ENCODE results near the gene LIFR.
A peak's percentile ranks its signal among the peaks of the same experiment; 100 is the strongest.
"Not testable (repeated sequence)": the region's sequence is repeated elsewhere in the genome, so short reads cannot be mapped to it uniquely, and the experiment has no call there.

Gene LIFR

DNA sequence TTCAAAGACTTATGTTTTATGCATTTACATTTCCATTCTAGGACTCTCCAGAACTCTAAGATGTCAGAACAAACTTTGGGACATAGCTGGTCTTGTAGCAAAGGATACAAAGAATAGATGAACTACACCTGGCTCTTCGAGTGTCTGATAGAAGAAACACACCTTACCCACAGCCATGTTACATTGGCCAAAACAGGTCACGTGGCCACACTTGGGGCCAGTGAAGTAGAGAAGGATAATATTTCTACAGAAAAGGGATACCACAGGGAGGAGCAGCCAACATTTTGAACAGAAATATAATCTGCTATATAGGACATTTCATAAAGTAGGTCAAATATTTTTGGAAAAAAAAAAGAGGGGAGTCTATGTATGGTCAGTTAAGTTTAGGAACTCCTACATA is 22.7 kb upstream of the LIFR start:
- no peak for DNase-seq

GRCh38 chr5:38576961-38577684 is 20.7 kb upstream of the LIFR start:
- DNase-seq = no peak

- DNase-seq = no peak
Observed at GRCh38 chr5:38576442-38576841, 20.0 kb upstream of the LIFR start.

DNA sequence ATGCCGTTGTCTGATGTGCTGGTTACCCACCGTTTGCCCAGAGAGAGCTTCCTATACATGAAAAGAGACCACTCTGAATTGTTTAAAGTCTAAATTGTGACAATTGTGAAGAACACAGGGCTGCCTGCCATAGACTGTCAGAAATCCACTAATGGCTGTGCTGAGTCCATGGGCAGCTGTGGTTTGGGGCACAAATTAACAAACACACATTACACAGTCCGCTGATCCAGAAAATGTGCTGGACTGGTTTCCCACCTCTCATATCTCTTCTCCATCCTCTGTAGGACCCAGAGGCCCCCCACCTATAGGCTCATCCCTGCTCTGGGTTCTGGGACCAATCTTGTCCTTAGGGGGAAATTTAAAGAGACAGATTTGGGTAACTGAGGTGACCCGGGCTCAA is 19.0 kb upstream of the LIFR start:
- DNase-seq = no peak

GRCh38 chr5:38574009-38574408 is 17.6 kb upstream of the LIFR start:
- no peak for DNase-seq

GRCh38 chr5:38573521-38573920 is 17.1 kb upstream of the LIFR start:
- DNase-seq = no peak

- DNase-seq = no peak
Observed at GRCh38 chr5:38569180-38569579, 12.7 kb upstream of the LIFR start.

DNA sequence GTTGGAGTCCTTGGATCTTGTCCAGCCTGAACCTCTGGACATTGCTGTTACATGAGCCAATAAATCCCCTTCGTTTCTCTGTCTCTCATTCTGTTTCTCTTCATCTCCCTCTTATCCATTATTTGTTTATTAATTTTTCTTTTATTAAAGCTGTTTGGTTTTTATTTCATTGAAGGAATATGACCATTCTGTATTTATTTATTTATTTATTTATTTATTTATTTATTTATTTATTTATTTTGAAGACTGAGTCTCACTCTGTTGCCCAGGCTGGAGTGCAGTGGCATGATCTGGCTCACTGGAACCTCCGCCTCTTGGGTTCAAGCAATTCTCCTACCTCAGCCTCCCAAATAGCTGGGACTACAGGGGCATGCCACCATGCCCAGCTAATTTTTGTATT is 10.9 kb upstream of the LIFR start:
- DNase-seq = not testable (repeated sequence)

DNA sequence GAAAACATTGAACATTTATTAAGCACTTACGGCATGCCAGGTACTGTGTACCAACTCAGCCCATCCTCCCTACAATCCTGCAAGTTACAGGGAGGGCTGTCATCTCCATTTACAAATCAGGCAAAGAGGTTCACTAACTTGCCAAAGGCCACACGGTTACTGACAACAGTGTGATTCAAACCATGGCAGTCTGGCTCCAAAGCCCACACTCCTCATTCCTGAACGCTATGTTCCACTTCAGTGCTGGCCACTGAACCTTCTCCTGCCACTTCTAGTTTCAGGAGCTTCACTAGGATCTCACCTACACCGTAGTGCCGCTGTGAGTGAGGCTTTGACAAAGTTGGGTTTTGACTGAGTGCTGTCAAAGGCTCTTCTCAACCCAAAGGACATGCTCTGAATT is 7.2 kb upstream of the LIFR start:
- DNase-seq = no peak

GRCh38 chr5:38562444-38563210 is 6.2 kb upstream of the LIFR start:
- DNase-seq = no peak

- DNase-seq = no peak
Observed at GRCh38 chr5:38559428-38559827, 3.0 kb upstream of the LIFR start.

DNA sequence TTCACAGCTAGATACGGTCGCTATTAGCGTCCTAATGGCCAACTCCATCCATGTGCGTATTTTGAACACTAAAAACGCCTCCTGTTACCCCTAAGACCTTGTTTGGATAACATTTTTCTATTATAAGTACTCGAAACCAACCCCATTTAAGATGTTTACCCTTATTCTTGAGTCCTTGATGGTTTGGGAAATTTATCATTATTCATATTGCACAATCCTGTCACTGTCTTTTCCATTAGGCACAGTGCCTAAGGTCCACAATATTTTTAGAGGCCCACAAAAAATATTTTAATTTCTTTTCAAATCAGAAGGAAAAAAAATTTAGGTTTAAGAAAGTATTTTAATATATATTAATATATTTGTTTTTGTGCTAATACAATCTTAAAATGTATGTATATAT is 1.3 kb upstream of the LIFR start:
- DNase-seq = no peak

DNA sequence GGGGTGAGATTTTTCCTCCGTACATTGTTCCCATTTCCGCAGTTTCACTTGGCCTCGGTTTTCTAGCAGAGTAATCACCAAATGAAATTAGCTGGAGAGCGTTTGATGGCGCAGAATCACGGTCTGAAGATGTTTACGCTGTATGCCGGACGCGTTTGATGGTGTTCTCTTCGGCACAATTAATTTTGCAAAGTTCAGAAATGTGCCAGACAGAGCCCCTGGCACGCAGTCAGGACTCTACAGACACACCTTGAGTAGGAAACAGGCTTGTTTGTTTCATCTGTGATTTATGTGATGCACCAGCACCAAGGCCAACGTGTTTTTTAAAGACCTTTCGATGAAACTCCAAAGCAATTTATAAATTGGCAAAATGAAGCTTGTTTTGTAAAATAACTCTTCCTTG is 863 bp upstream of the LIFR start:
- DNase-seq = no peak

DNA sequence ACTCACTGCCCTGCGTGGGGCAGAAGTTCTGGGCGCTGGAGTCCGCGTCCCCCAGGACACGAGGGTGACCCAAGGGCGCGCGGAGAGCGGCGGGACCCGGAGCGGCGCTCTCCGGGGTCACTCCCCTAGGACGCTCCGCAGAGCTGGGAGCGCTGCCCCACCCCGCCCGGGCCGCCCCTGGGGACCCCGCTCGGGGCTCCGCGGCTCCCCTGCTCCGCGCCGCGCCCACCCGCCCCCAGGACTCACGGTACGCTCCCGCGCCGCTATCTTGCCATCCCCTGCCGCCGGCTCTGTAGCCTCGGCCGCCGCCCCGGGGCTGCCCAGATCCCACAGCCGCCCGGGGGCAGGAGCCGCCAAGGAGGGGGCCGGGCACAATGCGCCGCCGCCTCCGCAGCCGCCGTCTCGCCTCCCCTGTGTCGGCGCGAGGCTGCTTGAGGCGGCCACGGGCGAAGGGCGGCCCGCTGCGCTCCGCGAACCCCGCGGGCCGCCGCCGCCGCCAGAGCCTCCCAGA is 303 bp downstream of the LIFR start:
- no peak for DNase-seq

- DNase-seq = no peak
Observed at GRCh38 chr5:38555354-38556087, 925 bp downstream of the LIFR start.

GRCh38 chr5:38554861-38555260 is 1.6 kb downstream of the LIFR start:
- no peak for DNase-seq

DNA sequence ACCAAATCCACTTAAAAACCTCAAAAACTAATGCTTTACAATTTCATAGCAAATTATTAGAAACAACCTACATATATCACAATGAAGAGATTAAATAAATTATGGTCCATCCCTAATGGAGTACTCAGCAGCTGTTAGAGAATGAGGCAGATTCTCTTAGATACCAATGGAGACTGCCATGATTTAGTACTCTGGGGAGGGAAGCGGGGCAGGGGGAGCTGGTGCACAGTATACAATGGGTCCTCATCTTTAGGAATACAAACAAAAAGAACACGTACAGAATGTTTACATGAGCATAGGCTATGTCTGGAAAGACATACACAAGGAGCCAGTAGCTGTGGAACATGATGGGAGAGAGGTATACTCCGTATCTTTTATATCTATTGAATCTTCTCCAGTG is 2.0 kb downstream of the LIFR start:
- DNase-seq = no peak

GRCh38 chr5:38553001-38553521 is 3.4 kb downstream of the LIFR start:
- DNase-seq = no peak

DNA sequence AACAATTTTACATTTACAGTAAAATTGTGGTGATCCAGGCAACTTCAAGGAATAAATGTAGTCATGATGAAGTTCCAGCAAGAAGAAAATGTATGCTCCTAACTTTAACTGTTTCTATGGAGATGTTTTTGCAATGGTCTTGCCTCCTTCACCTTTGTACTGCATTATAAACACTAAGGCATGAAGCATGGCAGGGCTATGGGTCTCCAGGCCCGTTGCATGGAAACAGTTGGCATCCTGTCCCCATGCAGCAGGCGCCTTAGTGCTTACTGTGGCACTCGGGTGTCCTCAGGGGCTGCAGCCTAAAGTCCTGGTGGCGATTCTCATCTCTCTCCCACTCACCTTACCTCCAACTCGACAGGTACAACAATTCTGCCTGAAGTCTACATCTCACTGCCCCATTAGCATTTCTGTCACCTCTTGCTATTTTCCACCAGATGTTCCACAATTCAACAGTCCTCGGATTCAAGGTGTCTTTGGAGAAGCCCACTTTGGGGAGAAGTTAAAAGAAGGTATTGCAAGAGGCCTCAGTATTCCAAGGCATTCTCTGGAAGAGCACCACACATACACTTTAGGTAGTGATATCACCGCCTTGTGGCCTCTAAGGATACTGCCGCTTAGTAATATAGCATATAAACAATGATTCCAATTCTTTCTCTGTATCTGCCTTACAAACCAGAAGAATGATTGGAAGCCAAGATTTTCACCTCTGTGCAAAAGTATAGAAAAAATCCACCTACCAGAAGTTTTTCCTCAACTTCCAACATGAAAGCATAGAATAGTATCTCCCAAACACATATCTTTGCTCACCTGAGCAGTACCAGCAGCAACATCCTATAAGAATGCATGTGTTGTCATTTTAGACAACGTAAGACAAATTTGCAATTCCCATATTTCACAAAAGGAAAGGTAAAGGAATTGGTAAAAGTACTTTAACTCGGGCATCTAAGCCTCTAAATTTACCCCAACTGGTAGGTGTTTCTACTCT is 5.1 kb downstream of the LIFR start:
- DNase-seq = peak in 1 of 2 donors; percentile 11

DNA sequence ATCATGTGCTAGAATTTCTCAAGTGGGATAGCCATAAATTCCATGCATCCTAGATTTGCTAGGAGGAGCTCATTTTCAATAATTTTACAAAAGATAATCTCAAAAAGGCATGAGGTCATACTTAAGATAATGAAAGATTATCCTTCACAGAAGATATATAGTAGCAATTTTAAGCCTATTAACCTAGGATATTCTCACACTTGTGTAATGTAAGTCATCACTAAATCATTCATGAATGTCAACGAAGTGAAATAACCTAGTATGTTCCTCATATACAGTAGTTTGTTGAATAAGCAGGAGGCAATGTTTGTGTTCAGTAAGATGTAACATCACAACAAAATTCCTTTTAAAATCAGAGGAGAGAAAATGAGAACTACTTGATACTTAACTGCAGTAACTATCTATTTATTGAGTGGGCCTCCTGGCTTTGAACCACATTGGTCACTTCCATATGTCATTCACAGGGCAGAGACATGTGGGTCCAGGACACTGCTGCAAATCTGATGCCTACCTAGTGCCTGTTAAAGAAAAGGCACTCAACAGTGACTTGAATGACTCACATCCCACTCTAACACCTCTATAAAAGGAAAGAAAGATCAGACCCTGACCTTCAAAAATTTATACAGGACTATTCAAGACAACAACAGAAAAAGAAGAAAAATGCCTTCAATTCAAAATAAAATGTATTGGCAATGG is 8.2 kb downstream of the LIFR start:
- DNase-seq = no peak

GRCh38 chr5:38547257-38547656 is 9.2 kb downstream of the LIFR start:
- DNase-seq = no peak

All from inflammatory macrophage (primary cell).